HepG2 (cell line): ENCODE results near the gene APC2. TPM values are rescaled to one million over a fixed set of nuclear protein-coding genes. Genes with fewer than 3 reads are reported as not detected.

Experiments used
- CBX2 ChIP-seq, 2 experiments: fragments of 200-600 bp in 1 of 2; sonication (generic); formaldehyde crosslinking in 1 of 2; IDR thresholded peaks; 2 replicates each; pipeline versions ENCODE4 v1.7.0 to v1.8.1; 2018 to 2022; ENCODE audit warnings: low read depth in 2 of 2, low read length in 1 of 2, mild to moderate bottlenecking in 1 of 2, missing genetic modification reagents in 1 of 2
- FIP1L1 ChIP-seq: fragments of 200-400 bp; formaldehyde crosslinking; IDR thresholded peaks from 2 replicates; pipeline ENCODE4 v1.6.1; 2018; ENCODE audit warnings: low read depth, mild to moderate bottlenecking, low read length, moderate library complexity, borderline replicate concordance; ENCODE audit not compliant: insufficient read depth
- REST ChIP-seq, 2 experiments: IDR thresholded peaks; 2 replicates each; pipeline ENCODE4 v1.6.1; 2011 to 2012; ENCODE audit warnings: low read length in 2 of 2, borderline replicate concordance in 1 of 2, low read depth in 1 of 2, mild to moderate bottlenecking in 1 of 2, moderate library complexity in 1 of 2
- USF2 ChIP-seq, 2 experiments: sonication (generic) in 1 of 2; formaldehyde crosslinking in 1 of 2; IDR thresholded peaks; 2 replicates each; pipeline versions ENCODE4 v1.5.1 to v1.6.1; 2011 to 2020; ENCODE audit warnings: borderline replicate concordance in 1 of 2, low read depth in 1 of 2, low read length in 1 of 2, mild to moderate bottlenecking in 1 of 2, missing genetic modification reagents in 1 of 2, moderate library complexity in 1 of 2
- ZBTB40 ChIP-seq, 2 experiments: fragments of 450-650 bp in 1 of 2; sonication (generic) in 1 of 2; formaldehyde crosslinking in 1 of 2; IDR thresholded peaks; 2 replicates each; pipeline versions ENCODE4 v1.6.1 to v1.8.0; 2016 to 2022; ENCODE audit warnings: antibody characterized with exemption in 1 of 2, mild to moderate bottlenecking in 1 of 2, missing genetic modification reagents in 1 of 2
- ZNF446 ChIP-seq: sonication (generic); formaldehyde crosslinking; IDR thresholded peaks from 2 replicates; pipeline ENCODE4 v1.5.0; 2020; ENCODE audit warnings: mild to moderate bottlenecking, missing genetic modification reagents
- ZNF746 ChIP-seq: sonication (generic); formaldehyde crosslinking; IDR thresholded peaks from 2 replicates; pipeline ENCODE4 v1.8.0; 2022; ENCODE audit warnings: mild to moderate bottlenecking, missing genetic modification reagents
- polyA plus RNA-seq, 8 experiments: library from polyadenylated mRNA; depleted of rRNA in 3 of 8; stranded (reverse) in 7 of 8; unstranded in 1 of 8; fragments of >200 nt; fragmentation: Illumina TruSeq in 4 of 8; extraction: Trizol in 4 of 8; gene quantifications; 2 replicates each; pipeline versions ENCODE4 v1.2.1 to v1.2.3, GENCODE V29; 2011 to 2016; ENCODE audit warnings: low read depth in 4 of 8, missing spikeins in 1 of 8, mixed read lengths in 1 of 8; ENCODE audit not compliant: insufficient read depth in 1 of 8
- total RNA-seq, 5 experiments: library from RNA; depleted of rRNA; stranded (reverse); fragments of >200 nt; fragmentation: Illumina TruSeq; extraction: Trizol; gene quantifications; 2 replicates each; pipeline ENCODE4 v1.2.3, GENCODE V29; 2016; ENCODE audit warnings: low read depth in 1 of 5
- TF ChIP-seq, protein P1 (sequence below): sonication (generic); formaldehyde crosslinking; IDR thresholded peaks from 2 replicates; pipeline ENCODE4 v1.4.0; 2020; ENCODE audit warnings: missing genetic modification reagents

The APC2 gene
- total and polyA plus RNA-seq, 2 of the 13 experiments (the other 11 are each of a cell fraction or from before 2014, with no cell fraction given) = 0.08 to 0.22 TPM

GRCh38 chr19:1424192-1424955 is 25.5 kb upstream of the APC2 start (continued):
- TF ChIP-seq ZBTB40 (IDR thresholded peaks at IDR 0.05) (no peak), ZBTB40 (CRISPR knock-in tag; IDR thresholded peaks at IDR 0.05) (peak; percentile 77), USF2 (IDR thresholded peaks at IDR 0.05; ENCODE audit: low read depth, low read length) (peak; percentile 35; the same call in 1 of the 2 replicates), USF2 (CRISPR knock-in tag; IDR thresholded peaks at IDR 0.05; ENCODE audit: borderline replicate concordance) (no peak; the same call in 1 of the 2 replicates), ZNF446 (CRISPR knock-in tag) (no peak), ZNF746 (CRISPR knock-in tag) (peak; percentile 82), REST (IDR thresholded peaks at IDR 0.05; ENCODE audit: borderline replicate concordance in 1 of 2, low read depth in 1 of 2, low read length in 2 of 2) (0 out of 4 replicates have a peak, but pooled peaks of 1 of the 2 experiments have one; percentile 30), FIP1L1 (0 out of 2 replicates have a peak, but pooled peaks have one; percentile 20), CBX2 (IDR thresholded peaks at IDR 0.05; ENCODE audit: low read depth, low read length) (no peak), CBX2 (CRISPR knock-in tag; IDR thresholded peaks at IDR 0.05; ENCODE audit: low read depth) (no peak)
- TF ChIP-seq, protein P1, sequence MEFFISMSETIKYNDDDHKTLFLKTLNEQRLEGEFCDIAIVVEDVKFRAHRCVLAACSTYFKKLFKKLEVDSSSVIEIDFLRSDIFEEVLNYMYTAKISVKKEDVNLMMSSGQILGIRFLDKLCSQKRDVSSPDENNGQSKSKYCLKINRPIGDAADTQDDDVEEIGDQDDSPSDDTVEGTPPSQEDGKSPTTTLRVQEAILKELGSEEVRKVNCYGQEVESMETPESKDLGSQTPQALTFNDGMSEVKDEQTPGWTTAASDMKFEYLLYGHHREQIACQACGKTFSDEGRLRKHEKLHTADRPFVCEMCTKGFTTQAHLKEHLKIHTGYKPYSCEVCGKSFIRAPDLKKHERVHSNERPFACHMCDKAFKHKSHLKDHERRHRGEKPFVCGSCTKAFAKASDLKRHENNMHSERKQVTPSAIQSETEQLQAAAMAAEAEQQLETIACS = 0 out of 2 replicates have a peak, but pooled peaks have one; percentile 33
